Measurements from ENCODE around the gene INPP4A.
A peak's percentile ranks its signal among the peaks of the same experiment; 100 is the strongest.
"Not testable (repeated sequence)": the region's sequence is repeated elsewhere in the genome, so short reads cannot be mapped to it uniquely, and the experiment has no call there.

Gene INPP4A

GRCh38 chr2:98570356-98570755 lies 125.7 kb downstream of the INPP4A start:
- no peak for FAIRE-seq

GRCh38 chr2:98571121-98571701 lies 126.6 kb downstream of the INPP4A start:
- no peak for FAIRE-seq

GRCh38 chr2:98571796-98572195 lies 127.1 kb downstream of the INPP4A start:
- FAIRE-seq: no peak

- FAIRE-seq: no peak
Observed at GRCh38 chr2:98572211-98572610, 127.6 kb downstream of the INPP4A start.

GRCh38 chr2:98572676-98573075 lies 128.0 kb downstream of the INPP4A start:
- FAIRE-seq: no peak

GRCh38 chr2:98573426-98573825 lies 128.8 kb downstream of the INPP4A start:
- no peak for FAIRE-seq

- FAIRE-seq: no peak
Observed at GRCh38 chr2:98576666-98577312, 132.1 kb downstream of the INPP4A start.

- no peak for FAIRE-seq
Observed at GRCh38 chr2:98577313-98577712, 132.7 kb downstream of the INPP4A start.

GRCh38 chr2:98578231-98578630 lies 133.6 kb downstream of the INPP4A start:
- no peak for FAIRE-seq

- no peak for FAIRE-seq
Observed at GRCh38 chr2:98579926-98580325, 135.3 kb downstream of the INPP4A start.

- no peak for FAIRE-seq
Observed at GRCh38 chr2:98580656-98581284, 136.1 kb downstream of the INPP4A start.

GRCh38 chr2:98582523-98582922 lies 137.9 kb downstream of the INPP4A start:
- FAIRE-seq: no peak

- no peak for FAIRE-seq
Observed at GRCh38 chr2:98583276-98583675, 138.6 kb downstream of the INPP4A start.

- FAIRE-seq: no peak
Observed at GRCh38 chr2:98583816-98584618, 139.4 kb downstream of the INPP4A start.

GRCh38 chr2:98585386-98585785 lies 140.7 kb downstream of the INPP4A start:
- FAIRE-seq: no peak

GRCh38 chr2:98586551-98587140 lies 142.0 kb downstream of the INPP4A start:
- FAIRE-seq: no peak

GRCh38 chr2:98588880-98589431 lies 144.3 kb downstream of the INPP4A start:
- FAIRE-seq: no peak

GRCh38 chr2:98589489-98589888 lies 144.8 kb downstream of the INPP4A start:
- FAIRE-seq: no peak

GRCh38 chr2:98592565-98592964 lies 147.9 kb downstream of the INPP4A start:
- FAIRE-seq: no peak

GRCh38 chr2:98594665-98595064 lies 150.0 kb downstream of the INPP4A start:
- not testable (repeated sequence) for FAIRE-seq

- peak; percentile 8 for FAIRE-seq
Observed at GRCh38 chr2:98598781-98599428, 154.2 kb downstream of the INPP4A start.

GRCh38 chr2:98601532-98602132 lies 157.0 kb downstream of the INPP4A start:
- FAIRE-seq: no peak

Measured in G401.6 (cell line).